PC-3 (cell line): ENCODE results near the gene BCAR3. TPM values are rescaled to one million over a fixed set of nuclear protein-coding genes. Genes with fewer than 3 reads are reported as not detected.
A peak's percentile ranks its signal among the peaks of the same experiment; 100 is the strongest.

ENCODE experiments used
- ATAC-seq: fragments of 200-7000 bp; cut with Tn5 transposase; 2 replicates; pipeline ENCODE4 v1.9.1; 2020; ENCODE audit warnings: mild to moderate bottlenecking, moderate library complexity
- BruUV-seq: library from RNA; stranded (reverse); fragments of 400-500 nt; replicated peaks from 2 replicates; lab custom pipeline; 2021; lab: Mats Ljungman, UMichigan
- CTCF ChIA-PET: fragments of 300-600 bp; sonication (Branson Sonifier 250); formaldehyde crosslinking; loops from one replicate; lab custom pipeline; 2022; ENCODE audit warnings: antibody characterized with exemption; lab: Charles Lee
- POLR2A ChIA-PET: fragments of 300-600 bp; sonication (Branson Sonifier 250); formaldehyde crosslinking; loops from one replicate; lab custom pipeline; 2022; ENCODE audit warnings: antibody characterized with exemption; ENCODE audit not compliant: unreplicated experiment; lab: Charles Lee
- DNase-seq: peaks from one replicate; pipeline ENCODE4 v3.0.0-alpha.2; 2015
- H2AFZ ChIP-seq: fragments of 300-600 bp; sonication (generic); 2 replicates; pipeline ENCODE4 v1.6.0; 2016; ENCODE audit warnings: antibody characterized with exemption, low read length
- H3F3A ChIP-seq: fragments of 300-600 bp; sonication (generic); one replicate; pipeline ENCODE4 v1.6.0; 2017; ENCODE audit warnings: antibody characterized with exemption, low read length, control low read depth, mild to moderate bottlenecking; ENCODE audit not compliant: unreplicated experiment
- H3K27ac ChIP-seq: fragments of 300-600 bp; sonication (generic); 2 replicates; pipeline ENCODE4 v1.5.1; 2016; ENCODE audit warnings: mild to moderate bottlenecking, low read length
- H3K27me3 ChIP-seq: fragments of 300-600 bp; sonication (generic); 2 replicates; pipeline ENCODE4 v1.6.1; 2016; ENCODE audit warnings: low read length, mixed read lengths
- H3K36me3 ChIP-seq: fragments of 300-600 bp; sonication (generic); 2 replicates; pipeline ENCODE4 v1.6.1; 2016; ENCODE audit warnings: low read depth, mixed run types, low read length, mixed read lengths
- H3K4me1 ChIP-seq: fragments of 300-600 bp; sonication (generic); 2 replicates; pipeline ENCODE4 v1.5.1; 2016; ENCODE audit warnings: low read length; ENCODE audit not compliant: insufficient read depth
- H3K4me2 ChIP-seq: fragments of 300-600 bp; sonication (generic); 2 replicates; pipeline ENCODE4 v1.6.0; 2016; ENCODE audit warnings: low read length
- H3K4me3 ChIP-seq: fragments of 300-600 bp; sonication (generic); 2 replicates; pipeline ENCODE4 v1.5.1; 2016; ENCODE audit warnings: mild to moderate bottlenecking, low read length, mixed read lengths
- H3K79me2 ChIP-seq: fragments of 300-600 bp; sonication (generic); 2 replicates; pipeline ENCODE4 v1.6.1; 2017; ENCODE audit warnings: low read length, mixed read lengths
- H3K9ac ChIP-seq: fragments of 300-600 bp; sonication (generic); 2 replicates; pipeline ENCODE4 v1.6.0; 2016; ENCODE audit warnings: mild to moderate bottlenecking, low read length
- H3K9me2 ChIP-seq: fragments of 300-600 bp; sonication (generic); replicated peaks from 2 replicates; pipeline ENCODE4 v1.6.1; 2016; ENCODE audit warnings: mixed run types, low read length, mixed read lengths
- H3K9me3 ChIP-seq: fragments of 300-600 bp; sonication (generic); 2 replicates; pipeline ENCODE4 v1.6.1; 2016; ENCODE audit warnings: low read length, mixed read lengths
- H4K20me1 ChIP-seq: fragments of 300-600 bp; sonication (generic); 2 replicates; pipeline ENCODE4 v1.6.1; 2016; ENCODE audit warnings: low read length, mixed read lengths
- CTCF ChIP-seq: fragments of 300-600 bp; sonication (generic); conservative IDR thresholded peaks from 2 replicates; pipeline ENCODE4 v1.5.1; 2017; ENCODE audit warnings: antibody characterized with exemption, low read depth, mild to moderate bottlenecking, low read length
- EZH2 ChIP-seq: fragments of 300-600 bp; sonication (generic); IDR thresholded peaks from one replicate; pipeline ENCODE4 v1.6.1; 2017; ENCODE audit warnings: antibody characterized with exemption, mild to moderate bottlenecking, low read length; ENCODE audit not compliant: unreplicated experiment
- EZH2phosphoT487 ChIP-seq: fragments of 300-600 bp; sonication (generic); IDR thresholded peaks from 2 replicates; pipeline ENCODE4 v1.6.1; 2018; ENCODE audit warnings: mild to moderate bottlenecking, antibody characterized with exemption, low read length, borderline replicate concordance
- intact Hi-C: fragments of 100-400 bp; cut with micrococcal nuclease; formaldehyde crosslinking; loops from 2 replicates; pipeline ENCODE4 v1.9.0; 2023
- total RNA-seq: library from RNA; depleted of rRNA; stranded (reverse); fragments of >200 nt; gene quantifications from 2 replicates; pipeline ENCODE4 v1.2.3, GENCODE V29; 2014

Gene BCAR3
- total RNA-seq, 1 experiment from 2014 or later, result 171 TPM

GRCh38 chr1:93649231-93649630, 32.4 kb downstream of the BCAR3 start:
- peaks cover 84% of the 10 kb centered on the region for H3K36me3 ChIP-seq
- H3K4me1 ChIP-seq, result no peaks in the 10 kb centered on the region
- H2AFZ ChIP-seq, result no peak overlapping the region
- TF ChIP-seq EZH2 (no peak), EZH2phosphoT487 (no peak), CTCF (no peak)
- H3K4me2 ChIP-seq, result no peak overlapping the region
- ChIA-PET CTCF (no interaction called here), POLR2A (no interaction called here)
- no peaks in the 10 kb centered on the region for H3K9me3 ChIP-seq
- H3K4me3 ChIP-seq, result no peak overlapping the region
- DNase-seq, result no peak
- no peaks in the 10 kb centered on the region for H3K27me3 ChIP-seq
- BruUV-seq, result no TSS peak
- peak overlapping the region; percentile 8; the same call in 1 of the 2 replicates for H3K27ac ChIP-seq
- intact Hi-C loops, result no loop called here
- ATAC-seq, result no peak
- no peak overlapping the region for H3K9ac ChIP-seq
- H3F3A ChIP-seq, result peaks cover 32% of the 10 kb centered on the region
- peaks cover 100% of the 10 kb centered on the region for H3K79me2 ChIP-seq
- no peaks in the 10 kb centered on the region for H3K9me2 ChIP-seq
- peaks cover 38% of the 10 kb centered on the region for H4K20me1 ChIP-seq

GRCh38 chr1:93648656-93649055, 33.0 kb downstream of the BCAR3 start:
- no TSS peak for BruUV-seq
- intact Hi-C loops, result no loop called here
- peaks cover 38% of the 10 kb centered on the region for H4K20me1 ChIP-seq

More at GRCh38 chr1:93648656-93649055, 33.0 kb downstream of the BCAR3 start:
- ChIA-PET POLR2A (no interaction called here), CTCF (no interaction called here)
- ATAC-seq, result no peak
- Histone ChIP-seq H3K36me3 (peaks cover 79% of the 10 kb centered on the region), H3K9me3 (no peaks in the 10 kb centered on the region), H3K4me3 (no peak overlapping the region), H3K9ac (no peak overlapping the region), H3K27ac (peak overlapping the region; percentile 8; the same call in 1 of the 2 replicates), H3F3A (peaks cover 32% of the 10 kb centered on the region), H3K9me2 (no peaks in the 10 kb centered on the region), H2AFZ (no peak overlapping the region), H3K79me2 (peaks cover 100% of the 10 kb centered on the region), H3K4me1 (no peaks in the 10 kb centered on the region), H3K27me3 (no peaks in the 10 kb centered on the region), H3K4me2 (no peak overlapping the region)
- TF ChIP-seq EZH2 (no peak), CTCF (no peak), EZH2phosphoT487 (no peak)
- DNase-seq, result no peak
